RWPE1 (cell line): ENCODE data around the gene ABCA13.

Experiments
- CTCF ChIA-PET: fragments of 350-600 bp; sonication (Branson Sonifier 250); formaldehyde crosslinking; extraction: SDS; loops from one replicate; lab custom pipeline; 2021; lab: Yijun Ruan, JAX
- POLR2A ChIA-PET: fragments of 400-600 bp; formaldehyde crosslinking; extraction: SDS; loops from one replicate; lab custom pipeline; 2020; ENCODE audit warnings: antibody characterized with exemption; ENCODE audit not compliant: low non-redundant PET; lab: Yijun Ruan, JAX
- DNase-seq: peaks from one replicate; pipeline ENCODE4 v3.0.0; 2012; ENCODE audit warnings: low spot score
- H3K27ac ChIP-seq: fragments of 450-650 bp; 2 replicates; pipeline ENCODE4 v1.5.1; 2017
- TF ChIP-seq, protein P1 (sequence below): fragments of 450-650 bp; conservative IDR thresholded peaks from 2 replicates; pipeline ENCODE4 v1.5.1; 2017; ENCODE audit warnings: low read depth, mild to moderate bottlenecking

Gene ABCA13

DNA sequence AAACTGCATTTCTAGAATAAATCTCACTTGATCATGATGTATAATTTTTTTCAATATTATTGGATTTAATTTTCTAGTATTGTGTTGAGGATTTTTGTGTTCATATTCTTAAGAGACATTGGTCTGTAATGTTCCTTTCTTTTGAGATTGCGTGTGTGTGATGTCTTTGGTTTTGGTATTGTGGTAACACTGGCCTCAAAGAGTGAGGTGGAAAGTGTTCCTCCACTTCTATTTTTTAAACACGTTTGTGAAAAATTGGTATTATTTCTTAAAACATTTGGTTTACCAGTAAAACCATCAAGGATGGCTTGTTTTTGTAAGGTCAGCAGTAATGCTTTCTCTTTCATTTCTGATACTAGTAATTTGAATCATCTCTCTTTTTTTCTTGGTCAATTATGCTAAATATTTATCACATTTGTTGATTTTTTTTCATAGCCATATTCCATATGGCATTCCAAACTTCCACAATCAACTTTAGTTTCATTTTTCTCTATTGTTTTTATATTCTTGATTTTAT lies 462.9 kb downstream of the ABCA13 start:
- TF ChIP-seq, protein P1, sequence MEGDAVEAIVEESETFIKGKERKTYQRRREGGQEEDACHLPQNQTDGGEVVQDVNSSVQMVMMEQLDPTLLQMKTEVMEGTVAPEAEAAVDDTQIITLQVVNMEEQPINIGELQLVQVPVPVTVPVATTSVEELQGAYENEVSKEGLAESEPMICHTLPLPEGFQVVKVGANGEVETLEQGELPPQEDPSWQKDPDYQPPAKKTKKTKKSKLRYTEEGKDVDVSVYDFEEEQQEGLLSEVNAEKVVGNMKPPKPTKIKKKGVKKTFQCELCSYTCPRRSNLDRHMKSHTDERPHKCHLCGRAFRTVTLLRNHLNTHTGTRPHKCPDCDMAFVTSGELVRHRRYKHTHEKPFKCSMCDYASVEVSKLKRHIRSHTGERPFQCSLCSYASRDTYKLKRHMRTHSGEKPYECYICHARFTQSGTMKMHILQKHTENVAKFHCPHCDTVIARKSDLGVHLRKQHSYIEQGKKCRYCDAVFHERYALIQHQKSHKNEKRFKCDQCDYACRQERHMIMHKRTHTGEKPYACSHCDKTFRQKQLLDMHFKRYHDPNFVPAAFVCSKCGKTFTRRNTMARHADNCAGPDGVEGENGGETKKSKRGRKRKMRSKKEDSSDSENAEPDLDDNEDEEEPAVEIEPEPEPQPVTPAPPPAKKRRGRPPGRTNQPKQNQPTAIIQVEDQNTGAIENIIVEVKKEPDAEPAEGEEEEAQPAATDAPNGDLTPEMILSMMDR, result no peak
- ChIA-PET POLR2A (no interaction called here), CTCF (no interaction called here)
- no peak for DNase-seq
- H3K27ac ChIP-seq, result no peak overlapping the region

DNA sequence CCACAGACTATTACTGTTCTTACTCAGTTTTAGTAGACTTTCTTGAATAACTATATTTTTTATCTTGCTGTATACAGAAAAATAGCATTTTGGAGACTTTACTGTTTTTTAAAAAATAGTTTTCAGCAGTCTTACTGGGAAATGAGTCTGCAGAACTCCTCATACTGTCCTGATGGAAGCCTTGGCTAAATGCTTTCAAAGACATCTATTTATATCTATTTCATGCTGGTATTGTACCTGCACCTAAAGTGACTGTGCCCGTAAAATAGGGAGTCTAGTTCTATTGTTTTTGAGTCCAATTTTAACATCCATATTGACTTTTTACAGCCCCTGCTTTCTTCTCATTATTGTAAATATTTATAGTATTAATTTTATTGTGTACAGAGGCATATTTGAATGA lies 464.5 kb downstream of the ABCA13 start:
- TF ChIP-seq, protein P1, result no peak
- POLR2A ChIA-PET, result no interaction called here
- no peak for DNase-seq
- CTCF ChIA-PET, result no interaction called here
- H3K27ac ChIP-seq, result no peak overlapping the region

DNA sequence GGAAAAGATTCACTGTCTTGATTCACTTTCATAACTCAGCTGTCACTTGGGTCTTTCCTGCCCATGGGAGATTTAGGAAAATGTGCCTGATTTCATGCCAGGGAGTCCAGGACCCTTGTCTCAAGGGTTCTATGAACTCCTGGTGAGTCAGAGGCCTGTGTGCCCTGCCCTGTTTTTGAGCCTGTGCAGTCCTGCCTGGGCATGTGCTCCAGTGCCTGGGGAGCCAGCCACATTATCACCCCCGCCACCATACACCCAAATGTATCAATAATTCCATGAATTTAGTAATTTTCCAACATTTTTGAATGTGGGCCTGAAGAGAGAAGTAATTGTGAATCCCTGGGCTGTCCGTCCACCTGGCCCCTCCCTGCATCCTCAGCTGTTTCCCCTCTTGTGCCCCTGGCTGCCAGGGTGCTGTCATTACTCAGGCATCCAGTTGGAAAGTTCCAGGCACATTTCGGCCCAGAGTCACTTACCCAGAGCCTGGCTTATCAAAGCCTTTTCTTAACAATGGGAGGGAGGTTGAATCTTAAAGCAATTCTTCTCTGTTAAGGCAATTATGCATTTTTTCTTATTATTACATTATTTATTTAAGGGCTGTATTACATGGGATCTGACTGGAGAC lies 465.2 kb downstream of the ABCA13 start:
- CTCF ChIA-PET, result interaction anchor here (0.6 to 1.1 kb wide), 2 partner anchors 9 to 74 kb away, joined by 3 to 5 read pairs; no protein-coding TSS in a partner anchor
- peak; percentile 65 for DNase-seq
- TF ChIP-seq, protein P1, result no peak
- peak overlapping the region; percentile 73 for H3K27ac ChIP-seq
- POLR2A ChIA-PET, result no interaction called here

DNA sequence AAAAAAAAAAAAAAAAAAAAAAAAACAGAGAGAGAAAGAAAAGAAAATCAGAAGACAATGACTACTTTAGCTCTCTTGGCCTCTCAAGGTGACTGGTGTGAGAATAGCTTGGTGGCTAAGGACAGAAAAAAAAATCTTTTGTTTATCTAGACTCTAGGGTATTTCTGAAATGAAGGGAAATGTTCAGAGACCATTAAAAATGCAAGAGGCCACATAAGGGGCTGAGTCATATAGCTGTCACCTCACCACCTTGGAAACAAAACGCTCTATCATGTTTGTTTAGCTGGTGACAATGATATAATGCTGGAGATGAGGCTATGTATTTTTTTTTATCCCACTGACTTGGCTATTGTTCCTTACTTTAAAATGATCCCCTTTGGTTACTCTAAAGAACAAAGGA lies 466.1 kb downstream of the ABCA13 start:
- DNase-seq, result no peak
- no peak overlapping the region for H3K27ac ChIP-seq
- TF ChIP-seq, protein P1, result no peak
- ChIA-PET CTCF (interaction anchor here (1.1 kb wide), 1 partner anchor 10 kb away, joined by 5 read pairs; no protein-coding TSS in a partner anchor), POLR2A (no interaction called here)

DNA sequence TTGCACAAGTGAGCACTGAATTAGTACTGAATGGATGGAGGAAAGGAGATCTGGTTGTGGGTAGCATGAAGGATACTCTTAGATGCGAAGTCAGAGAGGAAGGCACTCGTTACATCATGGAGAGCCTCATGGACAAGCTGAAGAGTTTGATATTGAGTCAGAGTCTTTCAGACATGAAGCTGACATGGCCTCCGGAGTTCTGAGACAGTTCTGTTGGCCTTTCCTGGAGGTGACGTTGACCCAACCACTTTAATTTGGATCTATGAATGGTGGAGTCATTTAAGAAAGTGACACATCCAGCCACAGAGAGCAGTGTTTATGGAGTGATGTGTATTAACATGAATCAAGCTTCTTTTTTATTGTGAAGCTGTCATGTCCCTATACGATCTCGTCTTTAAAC lies 466.8 kb downstream of the ABCA13 start:
- ChIA-PET POLR2A (no interaction called here), CTCF (no interaction called here)
- H3K27ac ChIP-seq, result no peak overlapping the region
- DNase-seq, result no peak
- TF ChIP-seq, protein P1, result no peak

DNA sequence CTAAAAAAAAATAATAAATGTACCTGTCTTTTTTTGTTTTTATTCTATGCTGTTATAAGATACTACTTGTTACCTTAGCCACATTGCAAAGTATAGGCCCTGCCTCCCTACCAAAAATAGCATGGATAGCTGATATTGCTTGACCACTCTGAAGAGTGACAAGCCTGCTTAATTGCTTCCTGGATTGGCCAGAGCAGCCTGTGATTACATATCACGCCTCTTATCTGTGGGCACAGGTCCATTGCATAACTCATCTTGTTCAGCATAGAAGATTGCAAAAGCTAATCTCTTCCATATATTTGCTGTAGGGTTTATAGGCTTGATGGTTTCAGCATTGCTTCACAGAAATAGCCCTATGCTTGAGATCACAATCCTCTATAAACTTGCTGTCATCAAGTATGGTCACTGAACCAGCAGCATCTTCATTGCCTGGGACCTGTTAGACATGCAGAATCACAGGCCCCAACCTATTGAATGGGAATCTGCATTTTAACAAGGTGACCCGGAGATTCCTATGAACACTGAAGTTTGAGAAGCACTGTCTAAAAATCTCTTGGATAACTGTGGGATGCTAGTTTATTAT lies 472.3 kb downstream of the ABCA13 start:
- POLR2A ChIA-PET, result no interaction called here
- CTCF ChIA-PET, result no interaction called here
- TF ChIP-seq, protein P1, result no peak
- no peak for DNase-seq
- no peak overlapping the region for H3K27ac ChIP-seq
